HG03565 (cell line): ENCODE data around the gene SLC6A18.
"Not testable (repeated sequence)": the region's sequence is repeated elsewhere in the genome, so short reads cannot be mapped to it uniquely, and the experiment has no call there.

ENCODE experiments used
- ATAC-seq: cut with Tn5 transposase; IDR thresholded peaks from one replicate; pipeline ENCODE4 v1.9.1; 2021; ENCODE audit warnings: mild to moderate bottlenecking, moderate library complexity; ENCODE audit not compliant: unreplicated experiment

Gene SLC6A18

GRCh38 chr5:1284336-1284970 lies 59.3 kb downstream of the SLC6A18 start:
- ATAC-seq: not testable (repeated sequence)

- no peak for ATAC-seq
These were observed 60.0 kb downstream of the SLC6A18 start for GRCh38 chr5:1285141-1285540.

- ATAC-seq: no peak
These were observed 60.7 kb downstream of the SLC6A18 start for GRCh38 chr5:1285883-1286291.

- no peak for ATAC-seq
These were observed 63.5 kb downstream of the SLC6A18 start for GRCh38 chr5:1288439-1289335.

GRCh38 chr5:1289559-1289958 lies 64.4 kb downstream of the SLC6A18 start:
- not testable (repeated sequence) for ATAC-seq

- ATAC-seq: not testable (repeated sequence)
These were observed 65.8 kb downstream of the SLC6A18 start for GRCh38 chr5:1290956-1291355.

GRCh38 chr5:1291611-1292080 lies 66.5 kb downstream of the SLC6A18 start:
- no peak for ATAC-seq

GRCh38 chr5:1292139-1292538 lies 67.0 kb downstream of the SLC6A18 start:
- no peak for ATAC-seq

- no peak for ATAC-seq
These were observed 67.8 kb downstream of the SLC6A18 start for GRCh38 chr5:1292846-1293415.

- ATAC-seq: no peak
These were observed 68.4 kb downstream of the SLC6A18 start for GRCh38 chr5:1293416-1294205.

- ATAC-seq: no peak
These were observed 69.1 kb downstream of the SLC6A18 start for GRCh38 chr5:1294206-1294834.

- no peak for ATAC-seq
These were observed 69.9 kb downstream of the SLC6A18 start, which contains the start of gene TERT for GRCh38 chr5:1294835-1295649. TERT (minus strand) TSS chr5:1295068; CDS start chr5:1294989, 79 bp downstream.

GRCh38 chr5:1295650-1296037 lies 70.5 kb downstream of the SLC6A18 start:
- ATAC-seq: no peak
